Panc1 (cell line): Measurements from ENCODE around the gene S100A12.

Source experiments
- CTCF ChIP-seq: fragments of 450-650 bp; IDR thresholded peaks from 2 replicates; pipeline ENCODE4 v1.5.1; 2017; ENCODE audit warnings: mild to moderate bottlenecking
- POLR2AphosphoS5 ChIP-seq: IDR thresholded peaks from 2 replicates; pipeline ENCODE4 v1.6.1; 2012; ENCODE audit warnings: mild to moderate bottlenecking, low read depth, low read length, moderate library complexity
- REST ChIP-seq, 2 experiments: IDR thresholded peaks; 2 replicates each; pipeline ENCODE4 v1.6.1; 2011 to 2012; ENCODE audit warnings: low read depth in 2 of 2, control low read depth in 1 of 2, low read length in 1 of 2, mild to moderate bottlenecking in 1 of 2, moderate library complexity in 1 of 2; ENCODE audit not compliant: insufficient read depth in 1 of 2
- TCF7L2 ChIP-seq: IDR thresholded peaks from 2 replicates; pipeline ENCODE4 v1.6.1; 2011; ENCODE audit warnings: mild to moderate bottlenecking, low read depth, low read length, inconsistent platforms

GRCh38 chr1:153342178-153342577 is 33.2 kb downstream of the S100A12 start:
- TF ChIP-seq CTCF: no peak
- no peak for TF ChIP-seq POLR2AphosphoS5
- TF ChIP-seq REST (IDR thresholded peaks at IDR 0.05; ENCODE audit: insufficient read depth in 1 of 2, low read depth in 2 of 2, low read length in 1 of 2): no peak
- no peak for TF ChIP-seq TCF7L2
